Spleen (tissue), 11 donors: Measurements from ENCODE around the gene WDFY2. TPM values are rescaled to one million over a fixed set of nuclear protein-coding genes. Genes with fewer than 3 reads are reported as not detected.
"Not testable (repeated sequence)": the region's sequence is repeated elsewhere in the genome, so short reads cannot be mapped to it uniquely, and the experiment has no call there.

Experiments
- DNase-seq: peaks from one replicate; pipeline ENCODE4 v3.0.0-alpha.2; 2020
- H3K27ac ChIP-seq, 8 donors: fragments of 200-600 bp; sonication (generic) in 7 of 8; 1 replicate in 4 of 8; 2 replicates in 4 of 8; pipeline versions ENCODE4 v1.5.0 to v1.8.0; 2016 to 2021; ENCODE audit warnings: inconsistent platforms in 4 of 8, mild to moderate bottlenecking in 4 of 8, moderate library complexity in 1 of 8
- H3K27me3 ChIP-seq, 7 donors: fragments of 200-600 bp; sonication (generic) in 6 of 7; replicated peaks in 1 of 7; 1 replicate in 4 of 7; 2 replicates in 3 of 7; pipeline versions ENCODE4 v1.5.0 to v1.8.0; 2016 to 2021; ENCODE audit warnings: inconsistent platforms in 3 of 7, mild to moderate bottlenecking in 1 of 7
- H3K36me3 ChIP-seq, 6 donors: fragments of 200-600 bp; sonication (generic) in 5 of 6; 1 replicate in 4 of 6; 2 replicates in 2 of 6; pipeline versions ENCODE4 v1.5.0 to v1.8.0; 2016 to 2021; ENCODE audit warnings: inconsistent platforms in 2 of 6
- H3K4me1 ChIP-seq, 6 donors: fragments of 200-600 bp; sonication (generic) in 5 of 6; 1 replicate in 3 of 6; 2 replicates in 3 of 6; pipeline versions ENCODE4 v1.5.0 to v1.8.0; 2016 to 2021; ENCODE audit warnings: inconsistent platforms in 3 of 6
- H3K4me3 ChIP-seq, 8 donors: fragments of 200-600 bp; sonication (generic) in 7 of 8; 1 replicate in 4 of 8; 2 replicates in 4 of 8; pipeline versions ENCODE4 v1.5.0 to v1.8.0; 2016 to 2021; ENCODE audit warnings: inconsistent platforms in 4 of 8, mild to moderate bottlenecking in 4 of 8, moderate library complexity in 2 of 8
- H3K9me3 ChIP-seq, 8 donors: fragments of 200-600 bp; sonication (generic) in 7 of 8; 1 replicate in 4 of 8; 2 replicates in 4 of 8; pipeline versions ENCODE4 v1.5.0 to v1.8.0; 2016 to 2021; ENCODE audit warnings: inconsistent platforms in 4 of 8
- POLR2A ChIP-seq, 3 donors: fragments of 450-650 bp; IDR thresholded peaks; one replicate each; pipeline ENCODE4 v1.5.1; 2017; ENCODE audit warnings: antibody characterized with exemption in 3 of 3, mild to moderate bottlenecking in 1 of 3
- POLR2AphosphoS5 ChIP-seq, 3 donors: sonication (generic); formaldehyde crosslinking; IDR thresholded peaks; one replicate each; pipeline ENCODE4 v1.5.1; 2017; ENCODE audit warnings: antibody characterized with exemption in 3 of 3
- WGBS, 5 donors: extraction: QIAGEN DNeasy Blood & Tissue Kit in 3 of 5; methylation state at CpG; one replicate each; pipeline versions ENCODE4 v1.1.5 to v1.1.7; 2013 to 2018; 5-methylcytosine and 5-hydroxymethylcytosine counted together
- intact Hi-C: fragments of 100-400 bp; cut with DNase I; formaldehyde crosslinking; loops from one replicate; pipeline ENCODE4 v1.15.0; 2023; ENCODE audit warnings: low total_unique reads
- polyA plus RNA-seq, 3 donors: library from polyadenylated mRNA; stranded (reverse); fragments of 200-250 nt; gene quantifications; one replicate each; pipeline ENCODE4 v1.2.1, GENCODE V29; 2013
- total RNA-seq, 7 donors: library from RNA; depleted of rRNA in 3 of 7; stranded (reverse); fragments of >200 nt in 3 of 7; fragmentation: NEBNext Ultra II Directional in 4 of 7; extraction: Animal tissue kit (Norgen Biotek cat#: 25700) in 4 of 7; gene quantifications; one replicate each; pipeline versions ENCODE4 v1.1.0 to v1.2.1, GENCODE V29; 2016 to 2021
- TF ChIP-seq, protein P1 (sequence below), 11 experiments: fragments of 200-600 bp in 7 of 11; fragments of 450-650 bp in 4 of 11; sonication (generic) in 4 of 11; IDR thresholded peaks in 8 of 11; conservative IDR thresholded peaks in 3 of 11; 1 replicate in 7 of 11; 2 replicates in 4 of 11; pipeline versions ENCODE4 v1.4.0 to v1.8.0; 2016 to 2021; ENCODE audit warnings: antibody characterized with exemption in 11 of 11, inconsistent platforms in 4 of 11, mild to moderate bottlenecking in 1 of 11
- donor health status: healthy with polysubstance abuse.
- donor health status: DM: no; HTN: no; CAD: no; lungs with moderate emphysema.
- donor health status: DM: no; HTN: no; CAD: no.
- donor health status: Bipolar disorder and iron deficiency.
- donor health status: healthy.
- donor health status: DM: no; HTN: no; CAD: no.
- donor health status: DM: yes; HTN: yes; CAD: no.

Gene WDFY2
- total and polyA plus RNA-seq, 10 donors: 3.0 to 32.2 (median 24.9) TPM

GRCh38 chr13:51590971-51591627 lies 6.8 kb downstream of the WDFY2 start:
- H3K27ac ChIP-seq: peak overlapping the region; percentile 3 to 62 (median 42)
- no peaks in the 10 kb centered on the region for H3K27me3 ChIP-seq
- H3K36me3 ChIP-seq: peaks cover 0 to 3% (median 0%) of the 10 kb centered on the region in 6 donors
- H3K4me1 ChIP-seq: peaks cover 22 to 92% (median 57%) of the 10 kb centered on the region in 6 donors
- TF ChIP-seq POLR2A (IDR thresholded peaks at IDR 0.05) (no peak), POLR2AphosphoS5 (IDR thresholded peaks at IDR 0.05) (peak in 1 of 3 donors; percentile 44)
- TF ChIP-seq, protein P1, sequence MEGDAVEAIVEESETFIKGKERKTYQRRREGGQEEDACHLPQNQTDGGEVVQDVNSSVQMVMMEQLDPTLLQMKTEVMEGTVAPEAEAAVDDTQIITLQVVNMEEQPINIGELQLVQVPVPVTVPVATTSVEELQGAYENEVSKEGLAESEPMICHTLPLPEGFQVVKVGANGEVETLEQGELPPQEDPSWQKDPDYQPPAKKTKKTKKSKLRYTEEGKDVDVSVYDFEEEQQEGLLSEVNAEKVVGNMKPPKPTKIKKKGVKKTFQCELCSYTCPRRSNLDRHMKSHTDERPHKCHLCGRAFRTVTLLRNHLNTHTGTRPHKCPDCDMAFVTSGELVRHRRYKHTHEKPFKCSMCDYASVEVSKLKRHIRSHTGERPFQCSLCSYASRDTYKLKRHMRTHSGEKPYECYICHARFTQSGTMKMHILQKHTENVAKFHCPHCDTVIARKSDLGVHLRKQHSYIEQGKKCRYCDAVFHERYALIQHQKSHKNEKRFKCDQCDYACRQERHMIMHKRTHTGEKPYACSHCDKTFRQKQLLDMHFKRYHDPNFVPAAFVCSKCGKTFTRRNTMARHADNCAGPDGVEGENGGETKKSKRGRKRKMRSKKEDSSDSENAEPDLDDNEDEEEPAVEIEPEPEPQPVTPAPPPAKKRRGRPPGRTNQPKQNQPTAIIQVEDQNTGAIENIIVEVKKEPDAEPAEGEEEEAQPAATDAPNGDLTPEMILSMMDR (IDR thresholded peaks at IDR 0.05 in 8 of 11, conservative IDR thresholded peaks at IDR 0.05 in 3 of 11): no peak
- no peaks in the 10 kb centered on the region for H3K9me3 ChIP-seq
- WGBS, 5 donors: 41 to 51% (median 48%) methylated on average over 4 of the region's 4 CpGs
- intact Hi-C loops: no loop called here
- no peak for DNase-seq
- H3K4me3 ChIP-seq: no peak overlapping the region

DNA sequence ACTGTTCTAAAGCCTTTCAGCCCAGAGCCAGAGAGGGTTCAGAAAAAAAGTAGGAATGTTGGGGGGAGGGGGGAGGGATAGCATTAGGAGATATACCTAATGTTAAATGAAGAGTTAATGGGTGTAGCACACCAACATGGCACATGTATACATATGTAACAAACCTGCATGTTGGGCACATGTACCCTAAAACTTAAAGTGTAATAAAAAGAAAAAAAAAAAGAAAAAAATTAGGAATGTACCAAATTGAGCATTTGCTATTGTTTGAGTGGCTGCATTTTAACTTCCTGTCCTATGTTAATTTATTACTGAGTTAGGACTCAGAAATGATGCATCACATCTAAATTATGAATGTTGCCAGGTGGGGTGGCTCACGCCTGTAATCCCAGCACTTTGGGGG lies 7.7 kb downstream of the WDFY2 start:
- 87 to 100% (median 96%) methylated on average over 1 of the region's 1 CpG for WGBS, 5 donors
- DNase-seq, H3K36me3 ChIP-seq, H3K9me3 ChIP-seq, intact Hi-C loops, H3K27me3 ChIP-seq, H3K4me3 ChIP-seq: not testable (repeated sequence)
- Histone ChIP-seq H3K4me1 (peaks cover 22 to 92% (median 49%) of the 10 kb centered on the region in 6 donors), H3K27ac (peak overlapping the region; percentile 3 to 62 (median 40))

DNA sequence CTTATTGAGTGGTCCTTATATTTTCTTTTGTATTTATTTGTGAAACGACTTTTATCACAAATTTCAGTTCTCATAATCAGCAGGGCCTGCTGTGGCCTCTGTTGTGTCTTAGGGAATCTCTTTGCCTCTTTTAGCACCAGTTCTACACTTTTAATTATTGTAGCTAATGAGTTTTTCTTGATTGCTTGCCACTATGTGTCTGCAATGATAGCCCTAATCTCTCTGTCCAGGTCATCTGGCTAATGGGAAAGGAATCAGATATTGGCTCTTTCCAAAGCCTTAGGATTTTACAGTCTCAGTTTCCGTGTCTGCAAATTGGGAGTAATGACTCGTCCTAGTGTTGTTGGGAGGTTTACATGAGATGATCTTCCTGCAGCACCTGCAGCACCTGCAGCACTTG lies 10.2 kb downstream of the WDFY2 start:
- H3K4me1 ChIP-seq: peaks cover 10 to 82% (median 38%) of the 10 kb centered on the region in 6 donors
- H3K4me3 ChIP-seq: no peak overlapping the region
- TF ChIP-seq POLR2AphosphoS5 (IDR thresholded peaks at IDR 0.05): no peak
- TF ChIP-seq, protein P1 (IDR thresholded peaks at IDR 0.05 in 8 of 11, conservative IDR thresholded peaks at IDR 0.05 in 3 of 11): no peak
- no peak for TF ChIP-seq POLR2A (IDR thresholded peaks at IDR 0.05)
- no peaks in the 10 kb centered on the region for H3K9me3 ChIP-seq
- H3K36me3 ChIP-seq: peaks cover 0 to 3% (median 0%) of the 10 kb centered on the region in 6 donors
- no peak for DNase-seq
- intact Hi-C loops: no loop called here
- no peaks in the 10 kb centered on the region for H3K27me3 ChIP-seq
- H3K27ac ChIP-seq: no peak overlapping the region
- 90 to 98% (median 93%) methylated on average over 3 of the region's 3 CpGs for WGBS, 5 donors

GRCh38 chr13:51595416-51595815 lies 11.2 kb downstream of the WDFY2 start:
- 61 to 82% (median 65%) methylated on average over 3 of the region's 3 CpGs for WGBS, 5 donors
- H3K27me3 ChIP-seq: no peaks in the 10 kb centered on the region
- intact Hi-C loops: no loop called here
- H3K9me3 ChIP-seq: no peaks in the 10 kb centered on the region
- H3K27ac ChIP-seq: no peak overlapping the region
- H3K4me3 ChIP-seq: no peak overlapping the region
- no peak for TF ChIP-seq POLR2A (IDR thresholded peaks at IDR 0.05)
- TF ChIP-seq, protein P1 (IDR thresholded peaks at IDR 0.05 in 8 of 11, conservative IDR thresholded peaks at IDR 0.05 in 3 of 11): no peak
- no peak for TF ChIP-seq POLR2AphosphoS5 (IDR thresholded peaks at IDR 0.05)
- H3K36me3 ChIP-seq: peaks cover 0 to 3% (median 0%) of the 10 kb centered on the region in 6 donors
- H3K4me1 ChIP-seq: peaks cover 6 to 82% (median 38%) of the 10 kb centered on the region in 6 donors
- DNase-seq: no peak
